ENCODE results near the gene AADACL4. TPM values are rescaled to one million over a fixed set of nuclear protein-coding genes. Genes with fewer than 3 reads are reported as not detected.

AADACL4 gene
- polyA plus RNA-seq, 1 donor, result not detected

DNA sequence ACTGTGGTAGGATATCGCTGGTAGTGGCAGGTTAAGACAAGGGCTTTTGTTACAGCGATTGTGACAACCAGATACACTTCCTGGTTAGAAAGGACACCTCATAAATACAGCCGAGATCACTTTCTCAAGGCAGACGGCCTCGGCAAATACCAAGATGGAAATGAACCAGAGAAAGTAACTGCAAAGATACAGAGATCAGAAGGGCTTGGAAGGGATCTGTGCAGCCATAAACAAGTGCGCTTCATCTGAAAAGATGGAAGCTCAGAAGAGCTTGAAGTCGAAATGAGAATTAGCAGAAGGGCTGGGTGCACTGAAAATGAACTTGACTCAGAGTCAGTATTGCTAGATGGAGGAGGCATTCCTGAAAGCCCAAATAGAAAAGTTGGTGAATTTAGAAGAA, 32.9 kb upstream of the AADACL4 start:
- DNase-seq (ENCODE audit: low read depth), result no peak

- no peak for DNase-seq (ENCODE audit: low read depth)
Observed at GRCh38 chr1:12613180-12613579, 30.7 kb upstream of the AADACL4 start.

- no peak for DNase-seq (ENCODE audit: low read depth)
Observed at GRCh38 chr1:12614402-12615158, 29.3 kb upstream of the AADACL4 start.

DNA sequence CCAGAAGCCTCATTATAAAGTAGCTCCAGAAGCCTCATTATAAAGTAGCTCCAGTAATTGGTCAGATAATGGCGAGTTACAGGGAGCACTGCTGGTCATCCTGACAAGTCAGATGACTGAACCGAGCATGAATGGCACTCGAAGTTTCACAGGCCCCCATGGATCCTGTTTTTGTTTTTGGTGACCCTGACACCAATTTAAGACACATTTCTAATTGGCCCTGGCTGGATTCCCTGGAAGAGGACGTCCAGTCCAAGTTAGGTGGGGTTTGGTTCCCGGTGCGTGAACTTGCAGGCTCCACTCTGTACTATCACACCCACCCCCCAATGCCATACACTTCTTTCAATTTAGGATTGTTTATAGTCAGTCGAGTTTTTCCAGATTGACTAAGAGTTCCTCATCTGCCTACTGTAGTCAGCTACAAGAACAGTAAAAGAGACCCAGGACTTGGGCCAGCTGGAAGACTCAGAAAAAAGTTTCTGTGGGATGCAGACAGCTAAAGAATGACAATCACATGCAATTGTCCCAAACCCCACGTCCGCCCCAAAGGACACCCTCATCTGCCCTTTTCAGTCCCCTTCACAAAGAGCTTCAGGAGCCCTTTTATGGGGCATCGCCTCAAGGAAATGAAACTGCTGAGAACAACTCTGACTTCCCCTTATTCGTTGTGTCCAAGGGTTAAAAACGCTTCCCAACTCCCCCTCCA, 28.6 kb upstream of the AADACL4 start:
- no peak for DNase-seq (ENCODE audit: low read depth)

GRCh38 chr1:12615865-12616708, 27.8 kb upstream of the AADACL4 start:
- no peak for DNase-seq (ENCODE audit: low read depth)

DNA sequence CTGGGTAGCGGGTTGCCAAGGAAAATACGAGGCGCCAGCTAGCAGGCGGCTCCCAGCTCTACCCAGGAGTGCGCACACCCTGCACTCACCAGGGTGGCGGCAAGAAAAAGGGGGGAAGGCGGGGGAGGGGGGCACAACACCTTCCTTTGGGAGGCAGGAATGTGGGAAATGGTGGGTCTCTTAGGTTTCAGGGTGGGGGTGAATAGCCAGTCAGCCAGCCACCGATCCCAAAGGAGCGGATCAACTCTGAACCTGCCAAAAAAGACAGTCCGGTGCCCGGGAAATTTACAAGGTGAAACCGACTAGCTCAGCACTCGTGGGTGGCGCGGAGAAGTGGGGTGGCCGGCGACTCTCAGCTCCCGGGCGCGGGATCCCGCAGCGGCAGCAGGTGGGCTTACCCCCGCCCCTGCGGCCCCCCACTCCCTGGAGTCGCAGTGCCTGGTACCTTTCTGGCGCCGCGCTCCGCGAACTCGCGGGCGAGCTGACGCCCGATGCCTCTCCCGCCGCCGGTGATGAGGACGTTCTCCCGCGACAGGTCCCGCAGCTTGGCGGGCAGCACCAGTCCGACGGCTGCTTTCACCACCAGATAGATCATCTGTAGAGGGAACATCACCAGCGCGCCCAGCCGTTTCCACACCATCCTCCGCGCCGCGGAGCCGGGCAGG, 27.0 kb upstream of the AADACL4 start:
- DNase-seq (ENCODE audit: low read depth), result no peak

GRCh38 chr1:12617511-12617900, 26.4 kb upstream of the AADACL4 start:
- no peak for DNase-seq (ENCODE audit: low read depth)

DNA sequence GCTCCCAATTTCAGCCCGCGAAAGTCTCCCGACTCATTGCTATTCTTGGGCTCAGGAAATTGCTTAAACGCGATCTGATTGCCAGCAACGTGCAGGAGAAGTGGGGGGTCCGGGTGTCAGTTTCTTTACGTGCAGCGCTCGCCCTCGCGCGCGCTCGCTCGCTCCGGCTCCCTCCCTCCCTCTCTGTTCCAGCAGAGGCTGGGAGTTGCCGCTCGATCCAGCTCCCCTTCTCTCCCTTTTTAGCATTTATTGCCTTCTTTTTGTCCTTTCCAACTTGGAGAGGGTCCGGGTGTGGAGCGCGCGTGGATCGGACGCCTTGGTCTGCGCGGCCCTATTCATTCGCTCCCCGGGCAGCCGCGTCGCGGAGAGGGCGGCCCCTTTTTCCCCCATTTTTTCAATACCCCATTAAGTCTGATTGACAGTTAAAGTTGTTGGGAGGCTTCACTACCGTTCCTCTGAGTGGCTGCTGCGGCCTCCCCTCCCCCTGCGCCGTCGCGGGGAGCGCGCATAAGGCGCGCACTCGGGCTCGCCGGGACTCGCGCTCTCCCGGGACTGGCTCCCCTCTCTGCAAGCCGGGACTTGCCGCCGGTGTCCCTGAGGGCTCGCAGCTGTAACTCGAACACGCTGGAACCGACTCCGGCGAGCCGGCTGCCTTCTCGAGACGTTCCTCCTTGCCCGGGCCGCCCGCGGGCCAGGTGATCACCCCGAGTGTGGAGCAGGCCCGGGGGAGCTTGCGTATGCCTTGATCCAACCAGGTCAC, 25.8 kb upstream of the AADACL4 start, which contains the start of gene DHRS3:
DHRS3 (minus strand) TSS at position 310 of the 760 bp plus-strand sequence. CDS start 862 bp downstream, outside the sequence.
- no peak for DNase-seq (ENCODE audit: low read depth)

DNA sequence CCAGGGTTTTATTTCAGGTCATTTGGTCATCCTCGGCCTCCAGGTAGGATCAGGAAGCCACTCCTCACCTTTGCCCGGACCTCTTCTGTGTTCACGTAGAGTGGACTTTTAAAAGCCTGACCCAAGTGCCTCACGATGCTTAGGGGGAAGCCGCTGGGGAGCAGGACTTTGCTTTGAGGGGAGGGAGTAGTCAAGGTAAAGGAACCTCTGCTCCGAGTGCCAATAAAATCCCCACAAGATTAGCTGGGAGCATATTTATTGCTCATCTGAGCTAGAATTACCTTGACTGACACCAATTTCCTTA, 25.3 kb upstream of the AADACL4 start:
- no peak for DNase-seq (ENCODE audit: low read depth)

DNA sequence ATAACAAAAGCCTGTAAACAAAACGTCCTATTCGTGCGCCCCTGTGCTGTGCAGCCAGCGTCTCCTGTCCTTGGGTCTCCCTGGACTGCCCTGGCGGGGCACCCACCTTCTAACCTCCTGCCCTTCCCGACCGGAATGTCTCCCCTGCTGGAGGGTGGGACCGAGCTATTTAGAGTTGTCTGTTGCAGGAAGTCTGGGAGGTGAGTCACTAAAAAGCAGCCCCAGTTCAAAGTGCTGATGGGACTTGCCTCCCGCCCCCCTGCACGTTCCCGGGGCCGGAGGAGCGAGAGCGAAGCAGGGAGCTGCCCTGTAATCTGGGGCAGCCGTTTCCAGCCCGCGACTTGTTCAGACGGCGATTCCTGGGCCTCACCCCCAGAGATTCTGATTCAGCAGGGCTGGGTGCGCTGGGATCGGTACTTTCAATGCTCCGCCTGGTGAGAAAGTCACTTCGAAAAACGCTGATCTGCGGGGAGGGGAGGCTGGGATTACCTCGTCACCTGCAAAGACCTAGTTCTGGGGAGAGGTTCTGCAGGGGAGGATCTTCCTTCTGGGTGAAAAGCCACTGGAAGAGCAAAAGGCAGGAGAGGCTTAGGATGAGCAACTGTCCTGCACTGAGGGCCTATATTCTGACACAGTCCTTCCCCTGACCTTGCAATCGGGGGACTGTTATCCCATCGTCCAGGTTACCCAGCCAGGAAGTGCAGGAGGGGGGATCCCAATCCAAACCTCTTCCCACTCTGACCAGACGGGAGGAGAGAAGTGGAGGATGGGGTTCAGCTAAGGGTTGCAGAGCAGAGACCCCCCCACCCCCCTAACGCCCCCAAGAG, 24.7 kb upstream of the AADACL4 start:
- DNase-seq (ENCODE audit: low read depth), result no peak

DNA sequence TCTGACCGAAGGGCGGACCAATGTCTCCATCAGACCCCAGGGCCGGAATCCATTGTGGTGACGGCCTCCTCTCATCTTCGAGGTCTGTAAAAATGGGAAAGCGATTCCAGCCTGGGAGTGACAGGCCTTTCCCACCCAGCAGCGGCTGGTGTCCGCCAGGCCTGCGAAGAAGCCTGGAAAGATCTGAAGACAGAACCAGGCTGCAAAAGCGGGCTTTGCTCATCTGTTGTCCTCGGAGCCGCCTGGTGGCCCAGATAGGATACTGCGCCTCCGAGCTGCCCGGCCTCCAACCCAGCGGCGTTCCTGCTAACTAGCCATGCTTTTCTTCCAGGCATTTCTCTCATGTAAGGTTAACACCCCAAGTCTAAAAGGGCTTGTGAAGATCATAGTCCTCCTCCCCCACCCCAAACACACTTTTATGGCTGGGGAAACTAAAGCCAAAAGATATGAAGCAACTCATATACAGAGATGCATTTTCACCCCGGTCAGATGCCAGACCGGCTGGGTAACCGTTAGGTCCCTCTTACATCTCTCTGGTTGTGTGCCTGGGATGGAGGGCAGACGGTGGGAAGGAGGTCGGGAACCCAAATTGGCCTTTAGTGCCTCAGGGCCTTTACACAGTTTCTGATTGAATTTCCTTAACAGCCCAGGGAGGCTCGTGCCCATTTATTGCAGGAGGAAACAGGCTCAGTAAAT, 23.9 kb upstream of the AADACL4 start:
- DNase-seq (ENCODE audit: low read depth), result no peak

GRCh38 chr1:12620488-12620865, 23.4 kb upstream of the AADACL4 start:
- DNase-seq (ENCODE audit: low read depth), result no peak

- no peak for DNase-seq (ENCODE audit: low read depth)
Observed at GRCh38 chr1:12620931-12621330, 23.0 kb upstream of the AADACL4 start.

DNA sequence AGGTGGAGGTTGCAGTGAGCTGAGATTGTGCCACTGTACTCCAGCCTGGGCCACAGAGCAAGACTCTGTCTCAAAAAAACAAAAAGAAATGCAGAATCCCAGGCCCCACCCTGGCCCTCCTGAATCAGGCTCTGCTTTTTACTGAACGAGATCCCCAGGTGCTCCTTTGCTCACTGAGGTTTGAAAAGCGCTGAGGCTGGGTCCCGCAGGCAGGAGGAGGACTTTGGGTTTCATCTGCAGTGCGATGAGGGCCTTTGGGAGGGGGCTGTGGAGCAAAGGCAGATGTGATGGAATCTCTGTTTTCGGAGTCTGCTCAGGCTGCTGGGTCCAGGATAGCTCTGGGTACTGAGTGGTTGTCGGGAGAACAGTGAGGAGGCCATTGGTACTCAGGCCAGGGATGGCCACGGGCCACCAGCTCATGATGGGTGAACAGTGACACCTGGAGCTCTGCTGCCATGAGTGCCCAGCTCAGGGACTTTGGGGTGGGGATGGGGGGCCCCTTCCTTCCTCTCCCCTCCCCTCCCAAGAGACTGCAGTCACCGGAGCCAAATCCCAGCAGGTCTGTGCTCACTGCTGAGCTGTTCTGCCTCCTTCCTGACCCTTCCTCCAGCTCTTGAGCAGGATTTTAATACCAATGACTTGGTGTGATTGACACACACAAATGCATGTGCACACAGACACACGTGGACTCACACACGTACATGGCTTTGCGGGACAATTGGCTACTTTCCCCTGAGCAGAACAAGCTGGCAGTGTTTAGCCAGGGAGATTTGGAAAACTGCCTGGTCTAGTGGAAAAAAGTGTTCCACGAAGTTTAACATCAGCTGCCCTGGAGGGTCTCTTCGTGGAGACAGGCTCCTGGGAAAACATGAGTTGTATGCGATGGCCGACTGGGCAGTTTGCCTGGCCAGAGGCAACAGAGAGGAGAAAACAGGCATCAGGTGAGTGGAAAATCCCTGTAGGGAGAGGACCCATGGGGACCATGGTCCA, 22.2 kb upstream of the AADACL4 start:
- DNase-seq (ENCODE audit: low read depth), result no peak

- DNase-seq (ENCODE audit: low read depth), result no peak
Observed at GRCh38 chr1:12622506-12622905, 21.4 kb upstream of the AADACL4 start.

DNA sequence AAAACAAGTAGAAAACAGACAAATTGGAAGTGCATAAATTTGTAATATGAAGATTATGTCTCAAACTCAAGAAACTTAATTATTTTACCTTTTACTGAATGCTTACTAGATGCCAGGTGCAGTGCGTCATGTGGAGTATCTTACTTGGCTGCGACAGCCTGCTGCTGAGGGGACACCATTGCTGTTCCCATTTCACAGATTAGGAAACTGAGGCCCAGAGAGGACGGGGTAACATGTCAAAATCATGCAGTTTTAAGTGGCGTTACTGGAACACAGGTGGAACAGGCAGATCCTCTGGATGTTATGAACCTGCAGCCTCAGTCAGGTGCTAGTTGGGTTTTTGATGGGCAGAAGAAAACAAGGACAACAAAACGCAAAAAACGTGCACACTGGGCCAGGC, 18.6 kb upstream of the AADACL4 start:
- no peak for DNase-seq (ENCODE audit: low read depth)

GRCh38 chr1:12626888-12627287, 17.0 kb upstream of the AADACL4 start:
- DNase-seq (ENCODE audit: low read depth), result no peak

DNA sequence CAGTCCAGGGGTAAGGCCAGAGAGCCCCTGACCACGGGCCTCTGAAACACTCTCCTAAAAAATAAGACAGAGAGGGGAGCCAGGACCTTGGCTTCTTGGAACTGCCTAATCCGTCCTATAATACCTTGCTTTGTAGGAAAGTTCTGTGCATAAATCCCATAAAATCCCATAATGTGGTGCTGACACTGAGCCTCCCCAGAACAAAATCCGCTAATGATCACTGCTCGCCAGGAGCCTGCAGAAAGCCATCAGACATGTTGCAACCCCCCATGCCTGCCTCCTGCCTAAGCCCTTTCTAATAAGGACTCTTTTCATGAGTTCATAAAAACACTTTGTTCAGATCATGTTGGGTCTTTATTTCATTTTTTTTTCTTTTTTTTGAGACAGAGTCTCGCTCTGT, 16.6 kb upstream of the AADACL4 start:
- no peak for DNase-seq (ENCODE audit: low read depth)

Data from forelimb muscle (tissue), 1 donor.